Esophagus muscularis mucosa (tissue), 4 donors: ENCODE measurements around the gene PSMB1. TPM values are rescaled to one million over a fixed set of nuclear protein-coding genes. Genes with fewer than 3 reads are reported as not detected.

Experiments used
- DNase-seq: peaks from one replicate; pipeline ENCODE4 v3.0.0-alpha.2; 2017; ENCODE audit errors: extremely low spot score
- H3K27ac ChIP-seq, 4 donors: fragments of 200-600 bp; sonication (generic); replicated peaks in 1 of 4; 1 replicate in 3 of 4; 2 replicates in 1 of 4; pipeline ENCODE4 v1.5.1; 2016 to 2019; ENCODE audit warnings: mild to moderate bottlenecking in 1 of 4
- H3K27me3 ChIP-seq, 4 donors: fragments of 200-600 bp; sonication (generic); one replicate each; pipeline versions ENCODE4 v1.5.1 to v1.6.0; 2016 to 2019
- H3K36me3 ChIP-seq, 4 donors: fragments of 200-600 bp; sonication (generic); one replicate each; pipeline ENCODE4 v1.5.1; 2016 to 2019
- H3K4me1 ChIP-seq, 4 donors: fragments of 200-600 bp; sonication (generic); one replicate each; pipeline ENCODE4 v1.5.1; 2016 to 2019
- H3K4me3 ChIP-seq, 4 donors: fragments of 200-600 bp; sonication (generic); 1 replicate in 2 of 4; 2 replicates in 2 of 4; pipeline ENCODE4 v1.5.1; 2016 to 2019; ENCODE audit warnings: mild to moderate bottlenecking in 4 of 4, moderate library complexity in 1 of 4
- H3K9me3 ChIP-seq, 4 donors: fragments of 200-600 bp; sonication (generic); 1 replicate in 3 of 4; 2 replicates in 1 of 4; pipeline ENCODE4 v1.5.1; 2016 to 2019
- CTCF ChIP-seq, 3 experiments: fragments of 200-600 bp in 2 of 3; fragments of 450-650 bp in 1 of 3; sonication (generic) in 2 of 3; IDR thresholded peaks; one replicate each; pipeline ENCODE4 v1.5.1; 2017 to 2019; ENCODE audit warnings: antibody characterized with exemption in 3 of 3, mild to moderate bottlenecking in 2 of 3, moderate library complexity in 1 of 3
- EP300 ChIP-seq: sonication (generic); formaldehyde crosslinking; IDR thresholded peaks from one replicate; pipeline ENCODE4 v1.6.1; 2017; ENCODE audit warnings: antibody characterized with exemption
- POLR2A ChIP-seq: fragments of 450-650 bp; IDR thresholded peaks from one replicate; pipeline ENCODE4 v1.6.1; 2017; ENCODE audit warnings: antibody characterized with exemption, moderate library complexity, mild to moderate bottlenecking, low read depth
- POLR2AphosphoS5 ChIP-seq, 2 donors: sonication (generic); formaldehyde crosslinking; IDR thresholded peaks; one replicate each; pipeline ENCODE4 v1.6.1; 2017; ENCODE audit warnings: antibody characterized with exemption in 2 of 2
- WGBS: methylation state at CpG from one replicate; pipeline ENCODE4 v1.1.5; 2018; 5-methylcytosine and 5-hydroxymethylcytosine counted together
- intact Hi-C: fragments of 100-400 bp; cut with DNase I; formaldehyde crosslinking; loops from one replicate; pipeline ENCODE4 v1.15.1; 2023
- total RNA-seq, 4 donors: library from RNA; depleted of rRNA; stranded (reverse); fragments of >200 nt; gene quantifications; one replicate each; pipeline versions ENCODE4 v1.1.0 to v1.2.1, GENCODE V29; 2016

The PSMB1 gene
- total RNA-seq, result 100 to 1,000 TPM; 182 to 220 (median 211) TPM

GRCh38 chr6:170552765-170553533 is at the start of gene PSMB1:
TSS of gene PSMB1 (minus strand) at chr6:170553307. CDS start at chr6:170553242, 65 bp downstream.
- no peaks in the 10 kb centered on the region for H3K27me3 ChIP-seq
- TF ChIP-seq POLR2A, result peak; percentile 98
- peak; percentile 98 to 99 for TF ChIP-seq POLR2AphosphoS5 (IDR thresholded peaks at IDR 0.05)
- TF ChIP-seq CTCF (IDR thresholded peaks at IDR 0.05), result no peak
- no peak for TF ChIP-seq EP300
- peaks cover 8 to 34% (median 20%) of the 10 kb centered on the region in 4 donors for H3K36me3 ChIP-seq
- H3K9me3 ChIP-seq, result no peaks in the 10 kb centered on the region
- DNase-seq, result peak; percentile 97
- peaks cover 51 to 77% (median 62%) of the 10 kb centered on the region in 4 donors for H3K4me1 ChIP-seq
- peak within 1 kb of the TSS; percentile 86 to 93 (median 91) for H3K27ac ChIP-seq
- intact Hi-C loops, result loop anchor here (5.0 kb wide), 1 partner anchor 801 kb away; the partner anchor contains the start of genes DYNLT2 and ERMARD
- peak within 1 kb of the TSS; percentile 82 to 92 (median 86) for H3K4me3 ChIP-seq
- 0% methylated on average over 31 of the region's 41 CpGs for whole genome bisulfite sequencing

GRCh38 chr6:170597278-170597677 is 44.2 kb upstream of the PSMB1 start:
- no peak for DNase-seq
- Histone ChIP-seq H3K4me1 (no peaks in the 10 kb centered on the region), H3K27ac (no peak overlapping the region), H3K27me3 (peaks cover 0 to 15% (median 0%) of the 10 kb centered on the region in 4 donors), H3K36me3 (no peaks in the 10 kb centered on the region), H3K4me3 (no peak overlapping the region), H3K9me3 (peaks cover 0 to 7% (median 0%) of the 10 kb centered on the region in 4 donors)
- no peak for TF ChIP-seq EP300
- no peak for TF ChIP-seq CTCF (IDR thresholded peaks at IDR 0.05)
- no peak for TF ChIP-seq POLR2AphosphoS5 (IDR thresholded peaks at IDR 0.05)
- TF ChIP-seq POLR2A, result no peak
- intact Hi-C loops, result no loop called here

GRCh38 chr6:170596426-170596825 is 43.3 kb upstream of the PSMB1 start:
- Histone ChIP-seq H3K4me1 (no peaks in the 10 kb centered on the region), H3K4me3 (no peak overlapping the region), H3K36me3 (no peaks in the 10 kb centered on the region), H3K27ac (no peak overlapping the region), H3K27me3 (peaks cover 0 to 15% (median 0%) of the 10 kb centered on the region in 4 donors), H3K9me3 (peaks cover 0 to 7% (median 0%) of the 10 kb centered on the region in 4 donors)
- no peak for DNase-seq
- TF ChIP-seq CTCF (IDR thresholded peaks at IDR 0.05), result no peak
- no peak for TF ChIP-seq POLR2AphosphoS5 (IDR thresholded peaks at IDR 0.05)
- no peak for TF ChIP-seq EP300
- TF ChIP-seq POLR2A, result no peak
- intact Hi-C loops, result no loop called here

GRCh38 chr6:170590725-170591124 is 37.6 kb upstream of the PSMB1 start:
- Histone ChIP-seq H3K27me3 (peaks cover 0 to 15% (median 0%) of the 10 kb centered on the region in 4 donors), H3K27ac (no peak overlapping the region), H3K36me3 (no peaks in the 10 kb centered on the region), H3K4me1 (peaks cover 0 to 2% (median under 1%) of the 10 kb centered on the region in 4 donors), H3K9me3 (peaks cover 0 to 13% (median 0%) of the 10 kb centered on the region in 4 donors), H3K4me3 (no peak overlapping the region)
- DNase-seq, result no peak
- intact Hi-C loops, result no loop called here
- TF ChIP-seq POLR2A, result no peak
- TF ChIP-seq EP300, result no peak
- no peak for TF ChIP-seq CTCF (IDR thresholded peaks at IDR 0.05)
- no peak for TF ChIP-seq POLR2AphosphoS5 (IDR thresholded peaks at IDR 0.05)
- WGBS, result 89% methylated on average over 1 of the region's 1 CpG
